ENCODE measurements around the gene ANGPT4.

Gene ANGPT4

GRCh38 chr20:939606-940005 is 23.5 kb upstream of the ANGPT4 start:
- Histone ChIP-seq H3K36me3 (replicated peaks) (no peaks in the 10 kb centered on the region), H3K4me3 (ENCODE audit: low read depth, low read length) (no peak overlapping the region), H3K27ac (no peak overlapping the region), H3K27me3 (replicated peaks) (no peaks in the 10 kb centered on the region)
- TF ChIP-seq, protein P1, sequence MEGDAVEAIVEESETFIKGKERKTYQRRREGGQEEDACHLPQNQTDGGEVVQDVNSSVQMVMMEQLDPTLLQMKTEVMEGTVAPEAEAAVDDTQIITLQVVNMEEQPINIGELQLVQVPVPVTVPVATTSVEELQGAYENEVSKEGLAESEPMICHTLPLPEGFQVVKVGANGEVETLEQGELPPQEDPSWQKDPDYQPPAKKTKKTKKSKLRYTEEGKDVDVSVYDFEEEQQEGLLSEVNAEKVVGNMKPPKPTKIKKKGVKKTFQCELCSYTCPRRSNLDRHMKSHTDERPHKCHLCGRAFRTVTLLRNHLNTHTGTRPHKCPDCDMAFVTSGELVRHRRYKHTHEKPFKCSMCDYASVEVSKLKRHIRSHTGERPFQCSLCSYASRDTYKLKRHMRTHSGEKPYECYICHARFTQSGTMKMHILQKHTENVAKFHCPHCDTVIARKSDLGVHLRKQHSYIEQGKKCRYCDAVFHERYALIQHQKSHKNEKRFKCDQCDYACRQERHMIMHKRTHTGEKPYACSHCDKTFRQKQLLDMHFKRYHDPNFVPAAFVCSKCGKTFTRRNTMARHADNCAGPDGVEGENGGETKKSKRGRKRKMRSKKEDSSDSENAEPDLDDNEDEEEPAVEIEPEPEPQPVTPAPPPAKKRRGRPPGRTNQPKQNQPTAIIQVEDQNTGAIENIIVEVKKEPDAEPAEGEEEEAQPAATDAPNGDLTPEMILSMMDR (IDR thresholded peaks at IDR 0.05; ENCODE audit: low read depth, low read length, missing control alignments): no peak
- no peak for DNase-seq
- in situ Hi-C loops (cut with HindIII; ENCODE audit: low pct_ligation_motif_present, low sequenced_read_pairs): no loop called here

DNA sequence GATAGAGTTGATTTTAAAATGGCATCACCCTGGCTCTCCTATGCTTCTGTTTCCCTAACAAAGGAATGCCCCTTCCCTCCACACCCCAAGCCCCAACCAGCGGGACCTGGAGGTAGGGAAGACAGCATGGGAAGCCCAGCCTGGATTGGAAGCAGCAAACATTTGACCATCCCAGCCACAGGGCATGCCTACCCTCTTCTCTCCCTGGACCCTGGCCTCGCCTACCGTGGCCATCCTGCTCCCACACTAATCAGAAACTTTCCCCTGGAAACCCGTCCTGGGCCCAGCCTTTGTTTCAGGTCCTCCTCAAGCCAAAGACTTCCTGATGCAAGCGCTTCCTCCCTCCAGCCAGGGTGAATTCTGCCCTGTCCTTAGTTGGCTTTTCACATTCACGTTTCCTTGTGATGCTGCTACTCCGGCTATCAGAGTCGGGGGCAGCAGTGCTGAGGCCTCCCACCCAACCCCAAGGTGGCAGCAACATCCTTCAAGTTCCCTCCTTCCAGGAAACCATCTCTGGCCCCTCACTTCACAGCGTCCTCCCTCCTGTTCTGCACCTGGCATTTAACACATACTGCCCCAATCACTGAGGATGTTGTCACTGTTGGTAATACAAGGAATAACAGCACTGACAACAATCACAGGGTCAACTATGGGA is 18.2 kb upstream of the ANGPT4 start:
- H3K36me3 ChIP-seq (replicated peaks): no peaks in the 10 kb centered on the region
- DNase-seq: no peak
- H3K27ac ChIP-seq: no peak overlapping the region
- TF ChIP-seq, protein P1 (IDR thresholded peaks at IDR 0.05; ENCODE audit: low read depth, low read length, missing control alignments): no peak
- H3K27me3 ChIP-seq (replicated peaks): no peaks in the 10 kb centered on the region
- no peak overlapping the region for H3K4me3 ChIP-seq (ENCODE audit: low read depth, low read length)
- in situ Hi-C loops (cut with HindIII; ENCODE audit: low pct_ligation_motif_present, low sequenced_read_pairs): no loop called here

DNA sequence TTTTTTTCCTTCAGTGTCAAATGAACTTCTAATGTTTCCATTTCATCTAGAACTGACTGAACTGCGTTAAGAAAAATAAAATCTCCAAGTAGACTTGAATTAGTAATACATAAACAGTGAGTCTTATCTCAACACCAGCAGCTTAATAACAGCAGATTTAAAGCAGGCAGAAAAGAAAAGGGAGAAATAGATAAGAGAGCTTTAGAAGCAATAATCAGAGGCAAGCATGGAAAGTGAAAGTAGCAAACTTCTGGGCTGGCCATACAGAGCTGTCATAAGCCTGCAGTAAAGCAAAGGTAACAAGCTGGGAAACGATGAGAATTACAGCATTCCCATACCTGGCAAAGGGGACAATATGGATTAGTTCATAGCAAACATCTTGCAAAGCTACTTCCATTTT is 16.9 kb upstream of the ANGPT4 start:
- in situ Hi-C loops (cut with HindIII; ENCODE audit: low pct_ligation_motif_present, low sequenced_read_pairs): no loop called here
- DNase-seq: no peak
- Histone ChIP-seq H3K27ac (no peak overlapping the region), H3K27me3 (replicated peaks) (no peaks in the 10 kb centered on the region), H3K4me3 (ENCODE audit: low read depth, low read length) (no peak overlapping the region), H3K36me3 (replicated peaks) (no peaks in the 10 kb centered on the region)
- TF ChIP-seq, protein P1 (IDR thresholded peaks at IDR 0.05; ENCODE audit: low read depth, low read length, missing control alignments): no peak

- TF ChIP-seq, protein P1 (IDR thresholded peaks at IDR 0.05; ENCODE audit: low read depth, low read length, missing control alignments): no peak
- Histone ChIP-seq H3K27me3 (replicated peaks) (no peaks in the 10 kb centered on the region), H3K27ac (no peak overlapping the region), H3K4me3 (ENCODE audit: low read depth, low read length) (no peak overlapping the region), H3K36me3 (replicated peaks) (no peaks in the 10 kb centered on the region)
- DNase-seq: no peak
- in situ Hi-C loops (cut with HindIII; ENCODE audit: low pct_ligation_motif_present, low sequenced_read_pairs): no loop called here
Observed at GRCh38 chr20:931401-931800, 15.3 kb upstream of the ANGPT4 start.

GRCh38 chr20:926670-927069 is 10.5 kb upstream of the ANGPT4 start:
- no peak overlapping the region for H3K27ac ChIP-seq
- TF ChIP-seq, protein P1 (IDR thresholded peaks at IDR 0.05; ENCODE audit: low read depth, low read length, missing control alignments): no peak
- H3K36me3 ChIP-seq (replicated peaks): no peaks in the 10 kb centered on the region
- H3K27me3 ChIP-seq (replicated peaks): no peaks in the 10 kb centered on the region
- in situ Hi-C loops (cut with HindIII; ENCODE audit: low pct_ligation_motif_present, low sequenced_read_pairs): no loop called here
- H3K4me3 ChIP-seq (ENCODE audit: low read depth, low read length): no peak overlapping the region
- DNase-seq: no peak

- Histone ChIP-seq H3K27ac (no peak overlapping the region), H3K36me3 (replicated peaks) (no peaks in the 10 kb centered on the region), H3K27me3 (replicated peaks) (no peaks in the 10 kb centered on the region), H3K4me3 (ENCODE audit: low read depth, low read length) (no peak overlapping the region)
- in situ Hi-C loops (cut with HindIII; ENCODE audit: low pct_ligation_motif_present, low sequenced_read_pairs): no loop called here
- no peak for DNase-seq
- TF ChIP-seq, protein P1 (IDR thresholded peaks at IDR 0.05; ENCODE audit: low read depth, low read length, missing control alignments): no peak
Observed at GRCh38 chr20:925516-925915, 9.4 kb upstream of the ANGPT4 start.
